Stomach (tissue), 9 donors: ENCODE data around the gene UTP20. TPM values are rescaled to one million over a fixed set of nuclear protein-coding genes. Genes with fewer than 3 reads are reported as not detected.

Experiments
- DNase-seq, 2 donors: peaks; one replicate each; pipeline versions ENCODE4 v3.0.0 to v3.0.0-alpha.2; 2013 to 2019
- H3K27ac ChIP-seq, 5 donors: fragments of 200-600 bp in 4 of 5; sonication (generic) in 4 of 5; one replicate each; pipeline ENCODE4 v1.5.1; 2013 to 2019; ENCODE audit warnings: mild to moderate bottlenecking in 1 of 5, moderate library complexity in 1 of 5
- H3K27me3 ChIP-seq, 3 donors: fragments of 200-600 bp; sonication (generic); one replicate each; pipeline ENCODE4 v1.5.1; 2017 to 2019; ENCODE audit warnings: mixed run types in 1 of 3
- H3K36me3 ChIP-seq, 4 donors: fragments of 200-600 bp; sonication (generic); 1 replicate in 3 of 4; 2 replicates in 1 of 4; pipeline ENCODE4 v1.5.1; 2016 to 2019
- H3K4me1 ChIP-seq, 4 donors: fragments of 200-600 bp; sonication (generic); one replicate each; pipeline ENCODE4 v1.5.1; 2016 to 2019
- H3K4me3 ChIP-seq, 4 donors: fragments of 200-600 bp; sonication (generic) in 3 of 4; one replicate each; pipeline ENCODE4 v1.5.1; 2016 to 2019; ENCODE audit warnings: mild to moderate bottlenecking in 1 of 4
- H3K9me3 ChIP-seq, 4 donors: fragments of 200-600 bp; sonication (generic); one replicate each; pipeline ENCODE4 v1.5.1; 2016 to 2019
- EP300 ChIP-seq: sonication (generic); formaldehyde crosslinking; IDR thresholded peaks from one replicate; pipeline ENCODE4 v1.6.1; 2017; ENCODE audit warnings: antibody characterized with exemption
- POLR2A ChIP-seq, 4 donors: fragments of 450-650 bp; IDR thresholded peaks; one replicate each; pipeline ENCODE4 v1.6.1; 2016; ENCODE audit warnings: antibody characterized with exemption in 4 of 4, control low read depth in 2 of 4, mild to moderate bottlenecking in 1 of 4, moderate library complexity in 1 of 4
- POLR2AphosphoS5 ChIP-seq, 3 donors: sonication (generic); formaldehyde crosslinking; IDR thresholded peaks; one replicate each; pipeline ENCODE4 v1.6.1; 2016; ENCODE audit warnings: antibody characterized with exemption in 3 of 3
- WGBS, 5 donors: extraction: QIAGEN DNeasy Blood & Tissue Kit in 3 of 5; methylation state at CpG; one replicate each; pipeline versions ENCODE4 v1.1.5 to v1.1.7; 2013 to 2018; 5-methylcytosine and 5-hydroxymethylcytosine counted together
- intact Hi-C: fragments of 100-400 bp; cut with DNase I; formaldehyde crosslinking; loops from one replicate; pipeline ENCODE4 v1.15.1; 2023; ENCODE audit warnings: low total_unique reads
- polyA plus RNA-seq, 3 donors: library from polyadenylated mRNA; stranded (reverse); fragments of 200-250 nt; gene quantifications; one replicate each; pipeline ENCODE4 v1.2.3, GENCODE V29; 2013
- total RNA-seq, 5 donors: library from RNA; depleted of rRNA; stranded (reverse); fragments of >200 nt; gene quantifications; one replicate each; pipeline versions ENCODE4 v1.1.0 to v1.2.3, GENCODE V29; 2014 to 2016
- TF ChIP-seq, protein P1 (sequence below), 7 experiments: fragments of 450-650 bp in 4 of 7; fragments of 200-600 bp in 3 of 7; sonication (generic) in 3 of 7; IDR thresholded peaks; one replicate each; pipeline ENCODE4 v1.5.1; 2016 to 2019; ENCODE audit warnings: antibody characterized with exemption in 7 of 7, control low read depth in 2 of 7, mild to moderate bottlenecking in 1 of 7
- donor health status: healthy with polysubstance abuse.
- donor health status: Bipolar disorder and iron deficiency.
- donor health status: healthy.

Gene UTP20
- total and polyA plus RNA-seq, 8 donors = 1.4 to 23.2 (median 4.8) TPM

DNA sequence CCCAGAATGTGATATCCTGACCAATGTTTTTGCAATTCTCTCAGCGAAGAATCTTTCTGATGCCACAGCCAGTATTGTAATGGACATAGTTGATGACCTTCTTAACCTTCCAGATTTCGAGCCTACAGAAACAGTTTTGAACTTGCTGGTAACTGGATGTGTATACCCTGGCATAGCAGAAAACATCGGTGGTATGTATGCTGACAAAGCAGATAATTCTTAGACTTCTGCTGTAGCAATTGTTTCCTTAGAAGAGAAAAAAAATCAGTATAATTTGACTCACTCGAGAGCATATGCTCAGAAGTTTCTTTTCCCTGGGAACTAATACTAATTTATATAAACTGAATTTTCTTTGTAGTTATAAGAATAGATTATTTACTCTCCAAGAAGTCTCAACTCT, 58.2 kb downstream of the UTP20 start:
- Histone ChIP-seq H3K9me3 (no peaks in the 10 kb centered on the region), H3K27me3 (no peaks in the 10 kb centered on the region), H3K4me1 (no peaks in the 10 kb centered on the region), H3K27ac (no peak overlapping the region), H3K36me3 (peaks cover 24 to 98% (median 84%) of the 10 kb centered on the region in 4 donors), H3K4me3 (no peak overlapping the region)
- DNase-seq = no peak
- intact Hi-C loops = no loop called here
- TF ChIP-seq, protein P1, sequence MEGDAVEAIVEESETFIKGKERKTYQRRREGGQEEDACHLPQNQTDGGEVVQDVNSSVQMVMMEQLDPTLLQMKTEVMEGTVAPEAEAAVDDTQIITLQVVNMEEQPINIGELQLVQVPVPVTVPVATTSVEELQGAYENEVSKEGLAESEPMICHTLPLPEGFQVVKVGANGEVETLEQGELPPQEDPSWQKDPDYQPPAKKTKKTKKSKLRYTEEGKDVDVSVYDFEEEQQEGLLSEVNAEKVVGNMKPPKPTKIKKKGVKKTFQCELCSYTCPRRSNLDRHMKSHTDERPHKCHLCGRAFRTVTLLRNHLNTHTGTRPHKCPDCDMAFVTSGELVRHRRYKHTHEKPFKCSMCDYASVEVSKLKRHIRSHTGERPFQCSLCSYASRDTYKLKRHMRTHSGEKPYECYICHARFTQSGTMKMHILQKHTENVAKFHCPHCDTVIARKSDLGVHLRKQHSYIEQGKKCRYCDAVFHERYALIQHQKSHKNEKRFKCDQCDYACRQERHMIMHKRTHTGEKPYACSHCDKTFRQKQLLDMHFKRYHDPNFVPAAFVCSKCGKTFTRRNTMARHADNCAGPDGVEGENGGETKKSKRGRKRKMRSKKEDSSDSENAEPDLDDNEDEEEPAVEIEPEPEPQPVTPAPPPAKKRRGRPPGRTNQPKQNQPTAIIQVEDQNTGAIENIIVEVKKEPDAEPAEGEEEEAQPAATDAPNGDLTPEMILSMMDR (IDR thresholded peaks at IDR 0.05) = no peak
- TF ChIP-seq POLR2AphosphoS5 (IDR thresholded peaks at IDR 0.05) (no peak), POLR2A (IDR thresholded peaks at IDR 0.05) (no peak), EP300 (no peak)
- 86 to 94% (median 91%) methylated on average over 4 of the region's 4 CpGs for WGBS, 5 donors

DNA sequence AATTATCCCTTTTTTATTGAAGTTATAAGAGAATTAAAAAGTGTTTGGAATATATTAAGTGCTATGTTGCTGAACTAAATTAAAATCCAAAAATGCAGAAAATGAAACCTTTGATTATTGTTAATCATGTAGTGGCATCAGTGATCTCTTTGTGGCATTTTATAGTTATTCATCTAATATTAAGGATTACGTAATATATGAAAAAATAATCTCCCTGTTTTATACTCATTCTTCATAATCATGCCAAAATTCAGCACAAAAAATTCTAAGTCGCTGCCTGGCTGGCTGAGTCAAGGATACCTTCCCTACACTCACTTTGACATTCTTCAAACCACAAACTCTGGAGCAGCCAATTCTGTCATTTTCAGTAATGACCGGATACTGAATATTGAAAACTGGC, 64.0 kb downstream of the UTP20 start:
- no peak for TF ChIP-seq POLR2AphosphoS5 (IDR thresholded peaks at IDR 0.05)
- TF ChIP-seq EP300 = no peak
- TF ChIP-seq POLR2A (IDR thresholded peaks at IDR 0.05) = no peak
- TF ChIP-seq, protein P1 (IDR thresholded peaks at IDR 0.05) = no peak
- H3K27ac ChIP-seq = no peak overlapping the region
- H3K9me3 ChIP-seq = no peaks in the 10 kb centered on the region
- H3K27me3 ChIP-seq = no peaks in the 10 kb centered on the region
- 91 to 99% (median 95%) methylated on average over 3 of the region's 3 CpGs for WGBS, 5 donors
- DNase-seq = no peak
- H3K4me3 ChIP-seq = no peak overlapping the region
- intact Hi-C loops = no loop called here
- no peaks in the 10 kb centered on the region for H3K4me1 ChIP-seq
- H3K36me3 ChIP-seq = peaks cover 55 to 100% (median 98%) of the 10 kb centered on the region in 4 donors

- TF ChIP-seq, protein P1 (IDR thresholded peaks at IDR 0.05) = no peak
- no peak for TF ChIP-seq POLR2AphosphoS5 (IDR thresholded peaks at IDR 0.05)
- no peak for TF ChIP-seq POLR2A (IDR thresholded peaks at IDR 0.05)
- no peak for TF ChIP-seq EP300
- Histone ChIP-seq H3K4me1 (no peaks in the 10 kb centered on the region), H3K36me3 (peaks cover 25 to 92% (median 88%) of the 10 kb centered on the region in 4 donors), H3K27me3 (no peaks in the 10 kb centered on the region), H3K4me3 (no peak overlapping the region), H3K9me3 (no peaks in the 10 kb centered on the region), H3K27ac (no peak overlapping the region)
- 97 to 100% (median 98%) methylated on average over 4 of the region's 4 CpGs for WGBS, 5 donors
- intact Hi-C loops = no loop called here
- no peak for DNase-seq
Observed at GRCh38 chr12:101351682-101352081, 71.8 kb downstream of the UTP20 start.

DNA sequence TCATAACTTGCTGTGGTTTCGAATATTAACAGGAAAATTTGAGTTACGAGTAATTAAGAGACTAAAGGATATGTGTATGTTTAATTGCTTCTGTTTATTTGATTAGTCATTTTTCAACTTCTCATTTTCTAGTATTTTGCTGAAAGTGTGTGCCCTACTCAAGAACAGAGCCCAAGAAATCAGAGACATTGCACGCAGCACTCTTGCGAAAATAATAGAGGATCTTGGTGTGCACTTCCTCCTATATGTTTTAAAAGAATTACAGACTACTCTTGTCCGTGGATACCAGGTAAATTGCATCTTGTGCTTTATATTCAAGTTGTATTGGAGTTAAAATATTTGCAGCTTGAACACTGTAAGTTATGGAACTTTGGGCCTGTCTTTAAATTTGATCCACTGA, 76.9 kb downstream of the UTP20 start:
- Histone ChIP-seq H3K4me1 (no peaks in the 10 kb centered on the region), H3K4me3 (no peak overlapping the region), H3K27ac (no peak overlapping the region), H3K36me3 (peaks cover 2 to 92% (median 86%) of the 10 kb centered on the region in 4 donors), H3K27me3 (no peaks in the 10 kb centered on the region), H3K9me3 (no peaks in the 10 kb centered on the region)
- TF ChIP-seq EP300 = no peak
- TF ChIP-seq, protein P1 (IDR thresholded peaks at IDR 0.05) = no peak
- DNase-seq = no peak
- intact Hi-C loops = no loop called here
- WGBS, 5 donors = 84 to 96% (median 95%) methylated on average over 5 of the region's 5 CpGs
